A549 (cell line): ENCODE results near the gene UBE2E2.

Experiments
- CBX2 ChIP-seq: fragments of 200-600 bp; sonication (generic); IDR thresholded peaks from 2 replicates; pipeline ENCODE4 v1.6.1; 2016; ENCODE audit warnings: low read depth, mild to moderate bottlenecking, borderline replicate concordance
- CBX8 ChIP-seq: fragments of 200-600 bp; sonication (generic); IDR thresholded peaks from 2 replicates; pipeline ENCODE4 v1.6.1; 2016
- CTCF ChIP-seq: fragments of >200 bp; sonication (Bioruptor Twin); formaldehyde crosslinking; IDR thresholded peaks from 3 replicates; pipeline ENCODE4 v1.5.1; 2016
- EHMT2 ChIP-seq: fragments of 200-600 bp; sonication (generic); IDR thresholded peaks from 2 replicates; pipeline ENCODE4 v1.6.1; 2016; ENCODE audit warnings: antibody characterized with exemption, low read depth, mild to moderate bottlenecking, moderate library complexity
- HDAC2 ChIP-seq: fragments of 200-600 bp; sonication (generic); IDR thresholded peaks from 2 replicates; pipeline ENCODE4 v1.6.1; 2016
- MAX ChIP-seq: IDR thresholded peaks from 2 replicates; pipeline ENCODE4 v1.6.1; 2012
- PBX3 ChIP-seq: IDR thresholded peaks from 2 replicates; pipeline ENCODE4 v1.6.1; 2012
- RARB ChIP-seq: fragments of 250-450 bp; sonication (Bioruptor Pico); IDR thresholded peaks from 2 replicates; pipeline ENCODE4 v1.8.0; 2021; ENCODE audit warnings: mild to moderate bottlenecking, moderate library complexity
- RCOR1 ChIP-seq: fragments of 150-350 bp; IDR thresholded peaks from 2 replicates; pipeline ENCODE4 v1.6.1; 2014; ENCODE audit warnings: antibody characterized with exemption, low read length, low read depth
- RNF2 ChIP-seq: fragments of 200-600 bp; sonication (generic); IDR thresholded peaks from 2 replicates; pipeline ENCODE4 v1.6.1; 2016; ENCODE audit warnings: low read depth, mild to moderate bottlenecking, antibody characterized with exemption, moderate library complexity, borderline replicate concordance

- TF ChIP-seq CTCF (no peak), RARB (no peak), EHMT2 (no peak), RCOR1 (no peak), HDAC2 (no peak), RNF2 (no peak), MAX (no peak), CBX8 (no peak), PBX3 (no peak), CBX2 (no peak)
Measured at GRCh38 chr3:23172059-23172458, 31.1 kb upstream of the UBE2E2 start.
